OCI-LY1 (cell line): ENCODE data around the gene SLC25A18.

Source experiments
- EZH2 ChIP-seq: fragments of 200-600 bp; sonication (generic), shearing (Covaris generic); IDR thresholded peaks from 2 replicates; pipeline ENCODE4 v1.8.0; 2017; ENCODE audit warnings: borderline replicate concordance, mixed run types, mild to moderate bottlenecking, antibody characterized with exemption, low read length, moderate library complexity, mixed read lengths
- TF ChIP-seq, protein P1 (sequence below): fragments of 200-600 bp; sonication (generic), shearing (Covaris generic); IDR thresholded peaks from 2 replicates; pipeline ENCODE4 v1.5.1; 2017; ENCODE audit warnings: mild to moderate bottlenecking, antibody characterized with exemption, low read length, moderate library complexity, mixed read lengths

DNA sequence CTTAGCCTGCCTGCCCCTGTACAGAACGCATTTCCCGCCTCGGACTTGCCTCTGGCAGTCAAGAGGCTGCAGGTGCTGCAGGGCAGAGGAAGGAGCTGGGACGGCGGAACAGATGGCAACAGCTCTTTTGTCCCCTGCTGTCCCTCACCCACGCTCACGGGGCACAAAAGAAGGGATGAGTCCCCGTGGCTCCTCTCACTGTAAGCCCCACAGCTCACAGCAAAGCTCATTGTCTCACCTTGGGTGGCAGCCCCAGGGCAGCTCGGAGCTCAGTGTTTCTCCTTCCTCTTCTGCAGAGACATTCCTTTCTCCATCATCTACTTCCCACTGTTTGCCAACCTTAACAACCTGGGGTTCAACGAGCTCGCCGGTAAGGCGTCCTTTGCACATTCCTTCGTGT, 24.3 kb downstream of the SLC25A18 start:
- TF ChIP-seq, protein P1, sequence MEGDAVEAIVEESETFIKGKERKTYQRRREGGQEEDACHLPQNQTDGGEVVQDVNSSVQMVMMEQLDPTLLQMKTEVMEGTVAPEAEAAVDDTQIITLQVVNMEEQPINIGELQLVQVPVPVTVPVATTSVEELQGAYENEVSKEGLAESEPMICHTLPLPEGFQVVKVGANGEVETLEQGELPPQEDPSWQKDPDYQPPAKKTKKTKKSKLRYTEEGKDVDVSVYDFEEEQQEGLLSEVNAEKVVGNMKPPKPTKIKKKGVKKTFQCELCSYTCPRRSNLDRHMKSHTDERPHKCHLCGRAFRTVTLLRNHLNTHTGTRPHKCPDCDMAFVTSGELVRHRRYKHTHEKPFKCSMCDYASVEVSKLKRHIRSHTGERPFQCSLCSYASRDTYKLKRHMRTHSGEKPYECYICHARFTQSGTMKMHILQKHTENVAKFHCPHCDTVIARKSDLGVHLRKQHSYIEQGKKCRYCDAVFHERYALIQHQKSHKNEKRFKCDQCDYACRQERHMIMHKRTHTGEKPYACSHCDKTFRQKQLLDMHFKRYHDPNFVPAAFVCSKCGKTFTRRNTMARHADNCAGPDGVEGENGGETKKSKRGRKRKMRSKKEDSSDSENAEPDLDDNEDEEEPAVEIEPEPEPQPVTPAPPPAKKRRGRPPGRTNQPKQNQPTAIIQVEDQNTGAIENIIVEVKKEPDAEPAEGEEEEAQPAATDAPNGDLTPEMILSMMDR: no peak
- TF ChIP-seq EZH2: no peak
